H1 (cell line): ENCODE data around the gene FAM222B. TPM values are rescaled to one million over a fixed set of nuclear protein-coding genes. Genes with fewer than 3 reads are reported as not detected.

Source experiments
- NRF1 ChIP-seq: IDR thresholded peaks from 2 replicates; pipeline ENCODE4 v1.6.1; 2011; ENCODE audit warnings: mild to moderate bottlenecking, low read depth, low read length, improper control_type of control experiment
- POLR2A ChIP-seq, 2 experiments: IDR thresholded peaks; 1 replicate in 1 of 2; 2 replicates in 1 of 2; pipeline ENCODE4 v1.6.1; 2011; ENCODE audit warnings: low read depth in 2 of 2, low read length in 2 of 2, mild to moderate bottlenecking in 2 of 2; ENCODE audit errors: control extremely low read depth in 1 of 2
- RNF2 ChIP-seq: fragments of 200-900, 300-1000 bp; sonication (generic); IDR thresholded peaks from 2 replicates; pipeline ENCODE4 v1.7.1; 2016; ENCODE audit warnings: borderline replicate concordance, low read depth, mild to moderate bottlenecking, antibody characterized with exemption, low read length; ENCODE audit not compliant: poor library complexity, severe bottlenecking; ENCODE audit errors: missing control alignments
- polyA plus RNA-seq, 7 experiments: library from polyadenylated mRNA; depleted of rRNA in 3 of 7; stranded (reverse) in 5 of 7; unstranded in 2 of 7; fragments of >200 nt in 5 of 7; fragments of 200-250 nt in 2 of 7; gene quantifications; 1 replicate in 5 of 7; 2 replicates in 1 of 7; 4 replicates in 1 of 7; pipeline versions ENCODE4 v1.2.1 to v1.2.3, GENCODE V29; 2011 to 2013; ENCODE audit warnings: missing spikeins in 2 of 7, mixed read lengths in 2 of 7
- total RNA-seq: library from RNA; stranded (reverse); fragmentation: NEBNext Ultra II Directional; extraction: Animal tissue kit (Norgen Biotek cat#: 25700); gene quantifications from 2 replicates; pipeline ENCODE4 v1.2.1, GENCODE V29; 2021

Gene FAM222B
- total and polyA plus RNA-seq, 2 of the 8 experiments (the other 6 are each of a cell fraction or from before 2014, with no cell fraction given), result 42.1 to 81.7 TPM

DNA sequence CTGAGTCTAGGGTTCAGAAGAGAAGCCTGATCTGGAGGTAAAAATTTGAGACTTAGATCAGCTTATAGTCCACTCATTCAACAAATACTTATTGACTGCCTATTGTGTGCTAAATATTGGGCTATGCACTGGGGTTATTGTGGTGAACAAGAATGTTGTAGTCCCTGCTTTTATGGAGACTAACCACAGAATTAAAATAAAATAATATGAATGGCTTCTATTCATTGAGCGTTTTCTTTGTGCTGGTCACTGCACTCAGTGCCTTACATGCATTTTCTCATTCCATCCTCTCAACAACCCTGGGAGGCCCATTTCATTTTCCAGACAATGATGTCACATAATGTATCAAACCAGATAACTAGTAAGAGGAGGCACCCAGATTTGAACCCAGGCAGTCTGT is 109.2 kb downstream of the FAM222B start (continued):
- TF ChIP-seq NRF1 (no peak), RNF2 (no peak), POLR2A (IDR thresholded peaks at IDR 0.05; ENCODE audit: control extremely low read depth in 1 of 2, low read depth in 2 of 2, low read length in 2 of 2) (no peak)
